ENCODE measurements around the gene YPEL1.
A peak's percentile ranks its signal among the peaks of the same experiment; 100 is the strongest.

YPEL1 gene

GRCh38 chr22:21735200-21736083 lies at the start of gene YPEL1:
Gene YPEL1 (minus strand): TSS chr22:21735794. CDS start chr22:21710744, 25,050 bp downstream.
- DNase-seq = peak; percentile 92

DNA sequence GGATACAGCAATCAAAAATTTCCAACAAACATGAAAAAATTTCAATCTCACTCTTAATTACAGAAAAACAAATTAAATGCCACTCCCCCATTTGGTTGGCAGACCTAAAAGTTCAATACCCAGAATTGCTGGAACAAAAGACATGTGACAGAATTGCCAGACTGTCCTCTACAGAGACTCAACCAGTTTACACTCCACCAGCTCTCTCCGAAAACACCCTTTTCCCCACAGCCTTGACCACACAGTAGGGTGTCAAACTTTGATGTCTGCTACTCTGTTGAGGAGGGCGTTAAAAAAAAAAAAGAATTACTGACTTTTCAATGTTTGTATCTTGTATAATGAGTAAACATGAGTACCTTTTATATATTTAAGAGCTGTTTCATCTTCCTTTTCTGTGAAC lies 44.7 kb upstream of the YPEL1 start:
- DNase-seq = no peak

DNA sequence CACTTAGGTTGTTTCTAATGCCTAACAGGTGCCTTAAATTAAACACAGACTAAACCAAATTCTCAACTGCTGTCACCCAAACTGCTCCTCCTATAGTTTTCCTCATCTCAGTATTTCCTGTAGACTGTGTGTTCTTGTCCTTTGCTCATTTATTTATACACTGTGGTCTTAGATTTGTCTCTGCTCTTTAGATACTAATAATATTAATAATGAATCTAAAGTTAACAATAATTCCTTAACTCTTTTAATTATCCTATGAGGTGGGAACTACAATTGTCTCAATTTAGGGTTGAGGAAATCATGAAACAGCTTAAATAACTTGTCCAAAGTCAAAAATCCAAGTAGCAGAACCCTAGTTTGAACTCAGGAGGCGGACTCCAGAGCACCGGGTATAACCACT lies 43.9 kb upstream of the YPEL1 start:
- DNase-seq = no peak

DNA sequence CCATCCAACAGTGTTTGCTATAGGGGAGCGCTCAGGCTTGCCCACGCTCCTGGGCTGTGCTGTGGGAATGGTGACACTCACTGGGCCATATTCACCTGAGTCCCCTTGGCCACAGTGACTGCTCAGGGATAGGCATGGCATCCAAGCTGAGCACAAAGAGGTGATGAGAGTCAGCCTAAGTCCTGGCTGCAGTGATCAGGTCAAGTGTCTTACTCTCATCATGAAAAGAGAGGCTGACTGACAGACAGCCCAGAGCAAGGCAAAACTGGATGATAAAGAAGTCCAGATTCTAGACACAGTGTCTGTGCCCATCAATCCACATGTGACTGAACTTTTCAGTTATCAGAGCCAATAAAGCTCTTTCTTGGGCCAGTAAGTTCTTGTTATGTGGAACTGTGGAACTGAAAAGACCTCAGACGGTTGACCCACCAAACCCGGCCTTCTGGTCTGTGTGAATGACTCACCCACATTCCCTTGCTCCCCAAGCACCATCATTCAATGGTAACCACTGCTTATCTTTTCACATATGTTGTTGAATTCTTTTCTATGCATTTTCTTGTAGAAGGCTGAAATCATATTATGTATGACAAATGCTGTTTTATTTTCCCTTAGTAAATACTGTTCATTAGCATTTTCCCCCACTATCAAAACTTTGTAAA lies 43.2 kb upstream of the YPEL1 start:
- DNase-seq = no peak

DNA sequence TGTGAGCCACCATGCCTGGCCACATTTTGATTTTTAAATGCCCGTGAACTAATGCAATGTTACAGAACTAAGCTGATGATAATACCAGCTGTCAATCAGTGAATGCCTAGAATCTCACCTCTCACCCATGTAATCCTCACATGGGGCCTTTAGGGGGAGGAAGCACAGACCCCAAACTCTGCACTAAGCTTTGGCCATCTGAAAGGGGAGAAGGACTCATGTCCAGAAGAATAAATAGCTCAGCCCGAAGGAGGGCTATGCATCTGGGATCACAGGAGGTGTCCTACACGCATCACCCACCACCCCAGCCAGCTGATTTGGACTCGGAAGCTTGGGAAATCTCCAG lies 36.0 kb upstream of the YPEL1 start:
- no peak for DNase-seq

GRCh38 chr22:21768435-21768834 lies 32.8 kb upstream of the YPEL1 start:
- no peak for DNase-seq

- DNase-seq = no peak
These were observed 31.3 kb upstream of the YPEL1 start for GRCh38 chr22:21766691-21767462.

DNA sequence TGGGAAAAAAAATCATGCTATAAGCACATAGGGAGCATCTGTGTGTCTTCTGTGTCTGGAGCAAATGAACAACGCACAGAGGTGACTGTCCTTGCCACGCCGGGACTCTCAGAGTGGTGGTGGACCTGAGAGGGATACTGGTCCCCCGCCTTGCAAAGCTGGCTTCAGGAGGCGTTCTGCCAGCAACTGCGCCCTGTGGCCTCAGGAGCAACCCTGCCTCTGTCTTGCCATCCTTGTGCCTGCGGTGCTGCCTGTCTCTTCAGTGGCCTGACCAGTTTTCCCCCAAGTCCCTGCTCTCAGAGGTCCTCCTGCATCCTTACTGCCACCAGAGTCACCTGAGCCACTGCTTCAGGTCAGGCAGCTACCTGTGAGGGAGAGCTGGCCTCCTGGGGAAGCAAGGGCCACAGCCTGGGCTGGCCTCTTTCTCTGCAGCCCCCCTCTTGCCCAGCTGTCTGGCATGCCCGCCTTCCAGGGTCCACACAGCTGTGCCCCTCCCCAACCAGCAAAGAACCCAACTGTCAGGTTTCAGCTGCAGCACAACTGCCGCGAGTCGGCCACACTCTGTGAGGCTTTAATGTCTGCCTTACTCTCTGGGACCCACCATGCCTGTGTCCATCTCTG lies 30.4 kb upstream of the YPEL1 start:
- DNase-seq = no peak

DNA sequence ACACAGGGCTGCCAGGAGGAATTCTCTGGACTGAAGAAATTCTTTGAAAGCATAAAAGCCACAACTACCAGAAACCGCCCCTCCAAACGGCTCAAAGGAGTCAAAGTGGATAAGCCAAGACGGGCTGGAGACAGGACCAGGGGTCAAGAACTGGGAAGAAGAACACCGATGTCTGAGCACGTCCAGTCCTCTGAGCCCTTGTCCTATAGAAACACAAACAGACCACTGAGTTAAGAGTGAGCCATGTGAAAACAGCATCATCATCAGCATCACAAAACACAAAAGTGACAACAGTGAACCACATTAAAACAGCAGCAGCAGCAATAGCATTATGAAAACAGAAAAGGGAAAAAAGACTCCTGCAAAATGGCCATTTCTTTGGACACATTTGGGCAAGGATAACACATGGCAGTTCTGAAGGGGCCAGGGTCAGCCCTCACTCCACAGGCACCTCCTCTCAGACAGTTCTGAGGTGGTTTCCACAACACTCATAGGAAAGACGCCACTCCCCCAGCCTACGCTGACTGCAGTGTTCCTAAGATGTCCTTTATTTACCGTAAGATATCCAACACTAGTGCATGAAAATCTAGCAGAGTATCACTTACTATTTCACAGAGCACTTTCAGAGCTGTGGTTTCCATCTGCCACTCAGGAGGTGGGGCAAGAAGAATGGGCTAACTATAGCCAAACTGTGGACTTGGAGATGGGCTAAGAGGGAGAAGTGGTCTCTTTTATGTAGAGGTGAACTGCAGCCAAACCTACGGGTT lies 28.6 kb upstream of the YPEL1 start:
- no peak for DNase-seq

DNA sequence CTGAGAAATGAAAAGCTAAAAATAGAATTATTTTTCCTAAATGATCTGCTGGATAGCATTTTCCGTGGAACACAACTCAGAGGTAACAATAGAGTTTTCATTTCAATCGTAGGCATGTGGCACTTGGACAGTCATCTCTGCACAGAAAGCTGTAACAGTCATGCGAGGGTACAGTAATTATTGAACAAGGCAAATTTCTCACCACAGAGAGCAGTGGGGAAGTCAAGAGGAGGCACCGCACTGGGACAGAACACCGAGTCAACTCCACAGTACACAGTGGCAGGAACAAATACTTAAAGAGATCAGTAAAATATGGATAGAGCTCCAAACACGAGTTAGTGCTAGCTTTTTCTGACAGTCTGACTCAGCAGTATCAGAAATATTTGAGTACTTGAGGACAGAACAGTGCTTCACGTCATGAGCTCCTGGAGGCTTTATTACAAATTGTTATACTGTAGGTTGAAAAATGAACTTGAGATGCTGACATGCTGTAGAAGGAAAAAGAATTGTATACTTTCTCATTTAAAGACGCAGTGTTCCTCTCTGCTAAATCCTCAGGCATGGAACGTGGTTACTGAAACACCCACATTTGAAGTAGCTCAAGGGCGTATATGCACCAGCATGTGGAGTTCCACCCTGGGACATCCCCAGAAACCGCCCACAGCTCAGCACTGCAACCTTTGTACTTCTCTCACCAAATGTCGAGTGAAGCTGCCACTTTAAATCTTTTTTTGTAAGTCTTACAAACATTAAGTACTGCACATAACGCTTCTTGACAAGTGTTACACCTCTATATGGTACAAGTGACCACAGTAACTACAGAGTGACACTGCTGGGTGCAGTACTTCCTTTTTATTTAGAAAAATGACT lies 27.4 kb upstream of the YPEL1 start:
- no peak for DNase-seq

GRCh38 chr22:21761994-21762680 lies 26.5 kb upstream of the YPEL1 start:
- no peak for DNase-seq

GRCh38 chr22:21761086-21761485 lies 25.5 kb upstream of the YPEL1 start:
- DNase-seq = no peak

- no peak for DNase-seq
These were observed 25.0 kb upstream of the YPEL1 start for GRCh38 chr22:21760640-21761039.

GRCh38 chr22:21759646-21760376 lies 24.2 kb upstream of the YPEL1 start:
- DNase-seq = no peak

GRCh38 chr22:21759093-21759492 lies 23.5 kb upstream of the YPEL1 start:
- DNase-seq = no peak

- no peak for DNase-seq
These were observed 22.7 kb upstream of the YPEL1 start for GRCh38 chr22:21758091-21758864.

DNA sequence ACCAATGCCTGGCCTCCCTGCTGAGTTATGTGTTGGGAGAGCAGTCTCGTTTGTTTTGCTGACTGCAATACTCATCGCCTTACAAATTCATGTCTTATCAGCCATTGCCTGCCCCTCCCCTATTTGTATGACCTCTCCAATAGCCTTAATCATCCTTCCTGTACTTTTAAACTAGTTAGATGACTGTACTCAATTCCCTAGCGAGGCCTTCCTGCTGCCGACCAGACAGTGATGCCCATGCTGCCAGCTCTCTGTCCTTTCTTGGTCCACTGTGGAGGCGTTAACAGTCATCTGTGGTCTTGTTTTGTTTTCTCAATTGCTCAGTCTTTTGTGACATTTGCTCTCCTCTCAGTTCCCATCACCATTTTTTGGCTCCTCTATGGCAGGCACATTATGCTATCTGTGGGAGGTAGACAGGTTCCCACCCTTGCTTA lies 20.3 kb upstream of the YPEL1 start:
- no peak for DNase-seq

DNA sequence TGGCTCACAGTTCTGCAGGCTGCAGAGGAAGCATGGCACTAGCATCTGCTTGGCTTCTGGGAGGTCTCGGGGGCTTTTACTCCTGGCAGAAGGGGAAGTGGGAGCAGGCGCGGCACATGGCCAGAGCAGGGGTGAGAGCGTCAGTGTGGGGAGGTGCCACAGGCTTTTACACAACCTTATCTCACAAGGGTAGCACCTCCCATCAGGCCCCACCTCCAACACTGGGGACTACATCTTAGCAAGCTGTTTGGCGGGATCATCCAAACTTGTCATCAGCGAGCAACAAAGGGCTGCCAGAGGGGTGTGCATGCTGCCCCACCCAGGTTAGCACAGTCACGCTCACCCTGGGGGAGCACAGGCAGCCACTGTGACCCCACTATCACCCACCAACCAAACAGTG lies 18.9 kb upstream of the YPEL1 start:
- peak; percentile 17 for DNase-seq

All from NCI-H1105 treated with DMSO at 0.1 percent for 48 hours (cell line).